Endothelial cell of umbilical vein (primary cell): ENCODE measurements around the gene GAPDH. TPM values are rescaled to one million over a fixed set of nuclear protein-coding genes. Genes with fewer than 3 reads are reported as not detected.
"Not testable (repeated sequence)": the region's sequence is repeated elsewhere in the genome, so short reads cannot be mapped to it uniquely, and the experiment has no call there.

Source experiments
- BruUV-seq: library from RNA; stranded (reverse); fragments of 400-500 nt; replicated peaks from 2 replicates; lab custom pipeline; 2021; lab: Mats Ljungman, UMichigan
- CTCF ChIA-PET: fragments of 300-600, 350-600 bp; sonication (Branson Sonifier 250); formaldehyde crosslinking; loops from one replicate; lab custom pipeline; 2021; ENCODE audit warnings: antibody characterized with exemption, inconsistent platforms; lab: Charles Lee
- POLR2A ChIA-PET: fragments of 300-600, 350-600 bp; sonication (Branson Sonifier 250); formaldehyde crosslinking; loops from one replicate; lab custom pipeline; 2021; ENCODE audit warnings: antibody characterized with exemption, inconsistent platforms; lab: Charles Lee
- DNase-seq: peaks from one replicate; pipeline ENCODE4 v3.0.0-alpha.2; 2011; ENCODE audit warnings: low read depth, low spot score
- FAIRE-seq: peaks from 2 replicates; lab custom pipeline; 2011; peaks lifted over from hg19 to GRCh38; lab: Jason Lieb, UNC
- H2AFZ ChIP-seq: 2 replicates; pipeline ENCODE4 v1.6.0; 2012; ENCODE audit warnings: low read depth, low read length, control low read depth, inconsistent platforms
- H3K27ac ChIP-seq: 2 replicates; pipeline ENCODE4 v1.5.1; 2011; ENCODE audit warnings: low read depth, mild to moderate bottlenecking, control low read depth, low read length, moderate library complexity; ENCODE audit not compliant: insufficient read depth
- H3K27me3 ChIP-seq, 2 experiments: 2 replicates each; pipeline versions ENCODE4 v1.6.0 to v1.6.1; 2011; ENCODE audit warnings: low read length in 2 of 2, mixed read lengths in 1 of 2; ENCODE audit not compliant: control insufficient read depth in 2 of 2, insufficient read depth in 2 of 2
- H3K36me3 ChIP-seq, 2 experiments: 2 replicates in 1 of 2; 3 replicates in 1 of 2; pipeline ENCODE4 v1.5.1; 2011; ENCODE audit warnings: low read length in 2 of 2, mild to moderate bottlenecking in 1 of 2, moderate library complexity in 1 of 2; ENCODE audit not compliant: control insufficient read depth in 2 of 2, insufficient read depth in 2 of 2; ENCODE audit errors: extremely low read depth in 1 of 2
- H3K4me1 ChIP-seq: 3 replicates; pipeline ENCODE4 v1.5.1; 2011; ENCODE audit warnings: mild to moderate bottlenecking, low read length; ENCODE audit not compliant: control insufficient read depth, insufficient read depth; ENCODE audit errors: extremely low read depth
- H3K4me2 ChIP-seq: 2 replicates; pipeline ENCODE4 v1.6.1; 2011; ENCODE audit warnings: low read length, control low read depth, mixed read lengths; ENCODE audit not compliant: insufficient read depth
- H3K4me3 ChIP-seq, 3 experiments: fragments of 200-600 bp in 1 of 3; sonication (generic), shearing (Covaris generic) in 1 of 3; replicated peaks in 1 of 3; 2 replicates each; pipeline ENCODE4 v1.5.1; 2011 to 2016; ENCODE audit warnings: control low read depth in 3 of 3, low read length in 3 of 3, mild to moderate bottlenecking in 2 of 3, inconsistent platforms in 1 of 3, low read depth in 1 of 3, moderate library complexity in 1 of 3; ENCODE audit not compliant: insufficient read depth in 1 of 3
- H3K79me2 ChIP-seq: 2 replicates; pipeline ENCODE4 v1.6.0; 2012; ENCODE audit warnings: low read length, inconsistent platforms; ENCODE audit not compliant: control insufficient read depth, insufficient read depth
- H3K9ac ChIP-seq: replicated peaks from 2 replicates; pipeline ENCODE3; 2011; ENCODE audit warnings: low read length, control low read depth; ENCODE audit not compliant: insufficient read depth; ENCODE audit errors: extremely low read depth
- H3K9me1 ChIP-seq: replicated peaks from 3 replicates; pipeline ENCODE4 v1.6.0; 2011; ENCODE audit warnings: mild to moderate bottlenecking, low read length; ENCODE audit not compliant: control insufficient read depth, insufficient read depth; ENCODE audit errors: extremely low read depth
- H3K9me3 ChIP-seq: replicated peaks from 2 replicates; pipeline ENCODE4 v1.5.1; 2012; ENCODE audit warnings: low read length, inconsistent platforms; ENCODE audit not compliant: control insufficient read depth, insufficient read depth
- H4K20me1 ChIP-seq: replicated peaks from 2 replicates; pipeline ENCODE3; 2011; ENCODE audit warnings: mild to moderate bottlenecking, low read length; ENCODE audit not compliant: control insufficient read depth, insufficient read depth; ENCODE audit errors: extremely low read depth
- CTCF ChIP-seq, 2 donors: IDR thresholded peaks; 1 replicate in 1 of 2; 2 replicates in 1 of 2; pipeline ENCODE4 v1.5.1; 2011; ENCODE audit warnings: low read length in 2 of 2, mild to moderate bottlenecking in 2 of 2, moderate library complexity in 2 of 2, control low read depth in 1 of 2, inconsistent platforms in 1 of 2, low read depth in 1 of 2; ENCODE audit not compliant: insufficient read depth in 1 of 2; ENCODE audit errors: extremely low read depth in 1 of 2
- POLR2AphosphoS5 ChIP-seq: IDR thresholded peaks from 2 replicates; pipeline ENCODE4 v1.6.1; 2012; ENCODE audit warnings: low read depth, mild to moderate bottlenecking, control low read depth, low read length, moderate library complexity; ENCODE audit not compliant: insufficient read depth
- dilution Hi-C: fragments of 300-500 bp; cut with MboI; formaldehyde crosslinking; loops from one replicate; pipeline ENCODE4 v1.15.0; 2019; ENCODE audit warnings: low sequenced_read_pairs; ENCODE audit not compliant: extremely low pct_ligation_motif_present
- intact Hi-C: fragments of 100-400 bp; cut with micrococcal nuclease; formaldehyde crosslinking; loops from one replicate; pipeline ENCODE4 v1.10.0; 2022
- polyA plus RNA-seq, 4 experiments: library from polyadenylated mRNA; depleted of rRNA in 3 of 4; stranded (reverse) in 3 of 4; unstranded in 1 of 4; fragments of >200 nt; gene quantifications; 2 replicates each; pipeline versions ENCODE4 v1.2.1 to v1.2.3, GENCODE V29; 2011 to 2012; ENCODE audit warnings: missing spikeins in 1 of 4
- total RNA-seq: library from RNA; stranded (reverse); gene quantifications from 2 replicates; pipeline ENCODE4 v1.2.3, GENCODE V29; 2021

The GAPDH gene
- total and polyA plus RNA-seq, 2 donors (not counting 3 experiments of a cell fraction or from before 2014, with no cell fraction given) = 4,648 to 8,748 TPM

DNA sequence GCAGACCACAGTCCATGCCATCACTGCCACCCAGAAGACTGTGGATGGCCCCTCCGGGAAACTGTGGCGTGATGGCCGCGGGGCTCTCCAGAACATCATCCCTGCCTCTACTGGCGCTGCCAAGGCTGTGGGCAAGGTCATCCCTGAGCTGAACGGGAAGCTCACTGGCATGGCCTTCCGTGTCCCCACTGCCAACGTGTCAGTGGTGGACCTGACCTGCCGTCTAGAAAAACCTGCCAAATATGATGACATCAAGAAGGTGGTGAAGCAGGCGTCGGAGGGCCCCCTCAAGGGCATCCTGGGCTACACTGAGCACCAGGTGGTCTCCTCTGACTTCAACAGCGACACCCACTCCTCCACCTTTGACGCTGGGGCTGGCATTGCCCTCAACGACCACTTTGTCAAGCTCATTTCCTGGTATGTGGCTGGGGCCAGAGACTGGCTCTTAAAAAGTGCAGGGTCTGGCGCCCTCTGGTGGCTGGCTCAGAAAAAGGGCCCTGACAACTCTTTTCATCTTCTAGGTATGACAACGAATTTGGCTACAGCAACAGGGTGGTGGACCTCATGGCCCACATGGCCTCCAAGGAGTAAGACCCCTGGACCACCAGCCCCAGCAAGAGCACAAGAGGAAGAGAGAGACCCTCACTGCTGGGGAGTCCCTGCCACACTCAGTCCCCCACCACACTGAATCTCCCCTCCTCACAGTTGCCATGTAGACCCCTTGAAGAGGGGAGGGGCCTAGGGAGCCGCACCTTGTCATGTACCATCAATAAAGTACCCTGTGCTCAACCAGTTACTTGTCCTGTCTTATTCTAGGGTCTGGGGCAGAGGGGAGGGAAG, 3.5 kb downstream of the GAPDH start:
- H2AFZ ChIP-seq, H4K20me1 ChIP-seq, H3K9me1 ChIP-seq, H3K4me2 ChIP-seq, dilution Hi-C loops, H3K9ac ChIP-seq, H3K27ac ChIP-seq, H3K4me3 ChIP-seq, H3K9me3 ChIP-seq, H3K27me3 ChIP-seq: not testable (repeated sequence)
- ChIA-PET CTCF (interaction anchor here (0.6 to 7.0 kb wide), 32 partner anchors 8 to 410 kb away, joined by 3 to 145 read pairs (median 5); partner anchors contain the start of genes IFFO1, LTBR, MRPL51 and NOP2), POLR2A (interaction anchor here (0.9 to 1.5 kb wide), 2 partner anchors 12 to 68 kb away, joined by 3 to 4 read pairs; partner anchors contain the start of gene VAMP1)
- BruUV-seq = TSS peak; percentile 53
- FAIRE-seq (peak; percentile 86), DNase-seq (peak; percentile 67)
- peaks cover 31% of the 10 kb centered on the region for H3K79me2 ChIP-seq
- intact Hi-C loops = loop anchor here (1.0 kb wide), 2 partner anchors 72 to 114 kb away; no protein-coding TSS in a partner anchor
- H3K36me3 ChIP-seq = peaks cover 16 to 28% of the 10 kb centered on the region in 2 experiments
- H3K4me1 ChIP-seq = peaks cover 43% of the 10 kb centered on the region
- TF ChIP-seq CTCF (IDR thresholded peaks at IDR 0.05; ENCODE audit: extremely low read depth in 1 of 2, insufficient read depth in 1 of 2, low read depth in 1 of 2, low read length in 2 of 2) = peak; percentile 67 to 79
- TF ChIP-seq POLR2AphosphoS5 = peak; percentile 13
